ENCODE measurements around the gene ZDHHC13. TPM values are rescaled to one million over a fixed set of nuclear protein-coding genes. Genes with fewer than 3 reads are reported as not detected.

Gene ZDHHC13
- total RNA-seq, 4 donors from 2014 or later: 7.4 to 31.5 (median 12.7) TPM

GRCh38 chr11:19201737-19202605 is 85.0 kb downstream of the ZDHHC13 start, which contains the start of gene CSRP3:
TSS of gene CSRP3 (minus strand) at chr11:19201983. CDS start at chr11:19192448, 9,535 bp downstream.
- Histone ChIP-seq H3K4me1 (no peaks in the 10 kb centered on the region), H3K36me3 (no peaks in the 10 kb centered on the region), H3K27ac (no peak within 1 kb of the TSS), H3K27me3 (no peaks in the 10 kb centered on the region), H3K4me3 (no peak within 1 kb of the TSS), H3K9me3 (no peaks in the 10 kb centered on the region)
- no peak for DNase-seq
- no peak for TF ChIP-seq POLR2A (IDR thresholded peaks at IDR 0.05)
- TF ChIP-seq CTCF (IDR thresholded peaks at IDR 0.05): no peak
- intact Hi-C loops (cut with DNase I; ENCODE audit: low total_unique reads): no loop called here

- Histone ChIP-seq H3K4me1 (no peaks in the 10 kb centered on the region), H3K4me3 (no peak overlapping the region), H3K36me3 (no peaks in the 10 kb centered on the region), H3K27me3 (no peaks in the 10 kb centered on the region), H3K27ac (no peak overlapping the region), H3K9me3 (no peaks in the 10 kb centered on the region)
- TF ChIP-seq POLR2A (IDR thresholded peaks at IDR 0.05) (no peak), CTCF (IDR thresholded peaks at IDR 0.05) (no peak)
- DNase-seq: no peak
- intact Hi-C loops (cut with DNase I; ENCODE audit: low total_unique reads): no loop called here
Measured at GRCh38 chr11:19204836-19205235, 87.9 kb downstream of the ZDHHC13 start.

- TF ChIP-seq CTCF (IDR thresholded peaks at IDR 0.05) (no peak), POLR2A (IDR thresholded peaks at IDR 0.05) (no peak)
- Histone ChIP-seq H3K36me3 (no peaks in the 10 kb centered on the region), H3K27me3 (no peaks in the 10 kb centered on the region), H3K9me3 (no peaks in the 10 kb centered on the region), H3K4me1 (no peaks in the 10 kb centered on the region), H3K4me3 (no peak overlapping the region), H3K27ac (no peak overlapping the region)
- no peak for DNase-seq
- intact Hi-C loops (cut with DNase I; ENCODE audit: low total_unique reads): no loop called here
Measured at GRCh38 chr11:19208181-19208580, 91.2 kb downstream of the ZDHHC13 start.

GRCh38 chr11:19208959-19209546 is 92.1 kb downstream of the ZDHHC13 start:
- intact Hi-C loops (cut with DNase I; ENCODE audit: low total_unique reads): no loop called here
- no peak overlapping the region for H3K27ac ChIP-seq
- no peaks in the 10 kb centered on the region for H3K36me3 ChIP-seq
- H3K27me3 ChIP-seq: no peaks in the 10 kb centered on the region
- DNase-seq: no peak
- H3K4me3 ChIP-seq: no peak overlapping the region
- H3K4me1 ChIP-seq: no peaks in the 10 kb centered on the region
- H3K9me3 ChIP-seq: no peaks in the 10 kb centered on the region
- TF ChIP-seq POLR2A (IDR thresholded peaks at IDR 0.05) (no peak), CTCF (IDR thresholded peaks at IDR 0.05) (no peak)
